GM12872 (cell line): ENCODE results near the gene GJD4.

Experiments
- TF ChIP-seq, protein P1 (sequence below): IDR thresholded peaks from 3 replicates; pipeline ENCODE4 v1.5.1; 2011; ENCODE audit warnings: low read depth, mild to moderate bottlenecking, low read length, moderate library complexity; ENCODE audit not compliant: insufficient read depth

Gene GJD4

DNA sequence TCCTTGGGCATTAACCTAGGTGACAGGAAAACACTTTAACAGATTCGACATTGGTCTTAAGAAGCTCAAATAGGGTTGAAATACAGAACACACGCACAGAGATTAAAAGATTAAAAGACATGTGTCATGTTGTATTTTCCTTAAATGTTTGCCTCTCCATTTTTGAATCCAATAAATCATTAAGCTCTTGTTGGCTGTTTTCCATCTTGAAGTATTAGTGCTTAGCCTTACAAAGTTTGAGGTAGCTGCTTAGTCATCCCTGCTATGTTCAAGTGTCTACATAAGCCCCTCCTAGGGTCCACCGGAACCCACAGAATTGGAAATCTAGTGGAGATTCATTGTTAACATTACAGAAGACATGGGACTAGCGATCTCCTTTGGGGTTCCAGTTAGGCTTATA lies 12.7 kb upstream of the GJD4 start:
- TF ChIP-seq, protein P1, sequence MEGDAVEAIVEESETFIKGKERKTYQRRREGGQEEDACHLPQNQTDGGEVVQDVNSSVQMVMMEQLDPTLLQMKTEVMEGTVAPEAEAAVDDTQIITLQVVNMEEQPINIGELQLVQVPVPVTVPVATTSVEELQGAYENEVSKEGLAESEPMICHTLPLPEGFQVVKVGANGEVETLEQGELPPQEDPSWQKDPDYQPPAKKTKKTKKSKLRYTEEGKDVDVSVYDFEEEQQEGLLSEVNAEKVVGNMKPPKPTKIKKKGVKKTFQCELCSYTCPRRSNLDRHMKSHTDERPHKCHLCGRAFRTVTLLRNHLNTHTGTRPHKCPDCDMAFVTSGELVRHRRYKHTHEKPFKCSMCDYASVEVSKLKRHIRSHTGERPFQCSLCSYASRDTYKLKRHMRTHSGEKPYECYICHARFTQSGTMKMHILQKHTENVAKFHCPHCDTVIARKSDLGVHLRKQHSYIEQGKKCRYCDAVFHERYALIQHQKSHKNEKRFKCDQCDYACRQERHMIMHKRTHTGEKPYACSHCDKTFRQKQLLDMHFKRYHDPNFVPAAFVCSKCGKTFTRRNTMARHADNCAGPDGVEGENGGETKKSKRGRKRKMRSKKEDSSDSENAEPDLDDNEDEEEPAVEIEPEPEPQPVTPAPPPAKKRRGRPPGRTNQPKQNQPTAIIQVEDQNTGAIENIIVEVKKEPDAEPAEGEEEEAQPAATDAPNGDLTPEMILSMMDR, result no peak

DNA sequence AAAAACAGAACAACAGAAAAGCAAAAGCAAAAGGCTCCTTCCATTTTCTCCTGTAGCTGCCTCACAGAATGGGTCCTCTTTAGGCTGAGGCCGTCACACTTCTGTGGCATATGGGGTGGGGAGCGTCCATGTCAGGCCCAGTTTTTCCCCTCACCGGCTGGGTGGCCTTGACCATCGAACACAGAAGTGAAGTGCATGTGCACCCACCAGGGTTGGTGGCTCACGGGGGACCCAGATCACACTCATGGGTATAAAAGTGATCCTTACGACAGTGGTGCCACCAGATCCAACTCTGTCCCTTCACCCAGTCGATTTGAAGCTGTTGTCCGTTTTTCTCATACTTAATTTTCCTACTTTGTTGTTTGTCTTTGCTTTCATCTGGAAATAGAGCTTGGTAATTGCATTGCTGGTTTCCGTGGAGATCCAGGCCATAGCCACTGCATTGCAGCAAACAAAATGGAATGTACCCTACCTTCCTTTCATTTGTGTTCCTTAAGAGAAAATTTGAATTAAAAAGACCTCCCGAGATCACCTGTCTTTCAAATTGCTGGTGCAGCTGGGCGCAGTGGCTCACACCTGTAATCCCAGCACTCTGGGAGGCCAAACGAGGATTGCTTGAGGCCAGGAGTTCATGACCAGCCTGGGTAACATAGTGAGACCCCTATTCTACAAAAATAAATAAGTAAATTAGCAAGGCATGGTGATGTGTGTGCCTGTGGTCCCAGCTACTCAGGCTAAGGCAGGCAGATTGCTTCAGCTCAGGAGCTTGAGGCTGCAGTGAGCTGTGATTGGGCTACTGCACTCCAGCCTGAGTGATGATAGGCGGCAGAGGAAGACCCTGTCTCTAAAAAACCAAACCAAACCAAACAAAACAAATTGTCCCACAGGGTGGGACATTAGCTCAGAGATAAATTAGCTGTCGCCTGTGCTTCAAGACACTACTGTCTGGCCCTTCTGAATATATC lies 10.7 kb upstream of the GJD4 start:
- TF ChIP-seq, protein P1, result no peak

DNA sequence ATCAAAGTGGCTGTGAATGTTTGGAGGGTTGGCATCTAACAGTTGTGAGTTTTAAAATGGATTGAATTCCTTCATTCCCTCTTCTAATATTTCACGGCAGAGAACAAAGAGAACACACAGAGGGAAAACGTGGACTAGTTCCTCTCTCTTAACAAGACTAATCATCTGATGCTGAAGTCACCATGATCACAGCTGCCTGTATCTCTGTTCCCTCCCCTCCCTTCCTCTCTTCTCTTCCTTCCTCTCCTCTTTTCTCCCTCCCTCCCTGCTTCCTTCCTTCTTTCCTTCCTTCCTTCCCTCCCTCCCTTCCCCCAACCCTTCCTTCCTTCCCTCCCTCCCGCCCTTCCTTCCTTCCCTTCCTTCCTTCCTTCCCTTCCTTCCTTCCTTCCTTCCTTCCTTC lies 10.0 kb upstream of the GJD4 start:
- TF ChIP-seq, protein P1, result no peak

DNA sequence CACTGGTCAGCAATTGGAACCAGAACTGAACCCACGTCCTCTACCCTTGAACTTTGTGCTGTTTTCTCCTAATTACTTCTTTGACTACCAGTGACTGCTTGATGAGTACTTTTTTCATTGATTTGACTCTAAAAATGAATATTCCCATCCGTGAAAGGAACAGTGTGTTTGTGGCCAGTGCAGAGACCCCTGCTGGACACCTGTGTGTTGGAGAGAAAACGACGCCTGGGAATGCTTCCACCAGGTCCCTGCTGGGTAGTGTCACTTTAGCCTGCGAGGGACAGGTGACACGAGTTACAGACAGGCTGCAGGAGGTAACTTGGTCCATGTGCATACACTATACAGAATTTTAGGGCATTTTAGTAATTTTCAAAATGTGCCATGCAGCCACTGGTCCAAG lies 6.8 kb upstream of the GJD4 start:
- TF ChIP-seq, protein P1, result peak; percentile 16; the same call in 1 of the 3 replicates

DNA sequence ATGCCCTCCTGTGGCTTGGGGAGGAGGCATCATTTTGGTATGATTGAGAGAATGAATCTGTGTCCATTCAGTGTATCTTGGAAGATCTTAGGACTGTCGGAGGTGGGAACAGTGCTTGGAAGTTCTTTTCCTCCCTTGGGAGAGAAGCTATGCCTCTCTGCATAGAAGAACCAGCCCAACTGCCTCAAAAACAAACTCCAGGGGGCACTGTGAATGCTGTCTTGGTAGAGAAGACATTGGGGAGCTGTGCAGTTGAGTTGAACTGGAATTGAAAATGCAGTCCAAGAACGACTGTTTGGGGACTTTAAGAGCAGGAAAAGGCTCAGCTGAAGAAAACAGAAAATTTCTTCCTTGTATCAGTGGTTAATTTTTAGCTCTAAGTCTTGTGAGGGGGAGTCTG lies 4.9 kb upstream of the GJD4 start:
- TF ChIP-seq, protein P1, result 0 out of 3 replicates have a peak, but pooled peaks have one; percentile 16

DNA sequence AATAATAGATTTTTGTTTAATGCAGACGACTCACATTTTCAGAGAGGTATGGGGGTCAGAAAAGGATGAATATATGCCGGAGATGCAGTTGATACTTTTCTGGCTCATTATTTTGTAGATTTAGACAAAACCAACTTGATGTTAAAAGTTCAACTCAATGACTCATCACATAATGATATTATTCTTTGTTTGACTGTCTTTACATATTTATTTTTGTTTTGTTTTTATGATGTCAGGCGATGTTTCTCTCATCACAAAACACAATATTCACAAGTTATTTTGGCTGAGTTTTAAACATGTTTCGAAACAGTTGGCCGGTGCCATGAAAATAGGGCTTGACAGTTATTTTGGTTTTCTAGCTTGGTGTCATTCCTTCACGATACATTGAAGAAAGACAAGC lies 1.3 kb downstream of the GJD4 start:
- TF ChIP-seq, protein P1, result no peak

DNA sequence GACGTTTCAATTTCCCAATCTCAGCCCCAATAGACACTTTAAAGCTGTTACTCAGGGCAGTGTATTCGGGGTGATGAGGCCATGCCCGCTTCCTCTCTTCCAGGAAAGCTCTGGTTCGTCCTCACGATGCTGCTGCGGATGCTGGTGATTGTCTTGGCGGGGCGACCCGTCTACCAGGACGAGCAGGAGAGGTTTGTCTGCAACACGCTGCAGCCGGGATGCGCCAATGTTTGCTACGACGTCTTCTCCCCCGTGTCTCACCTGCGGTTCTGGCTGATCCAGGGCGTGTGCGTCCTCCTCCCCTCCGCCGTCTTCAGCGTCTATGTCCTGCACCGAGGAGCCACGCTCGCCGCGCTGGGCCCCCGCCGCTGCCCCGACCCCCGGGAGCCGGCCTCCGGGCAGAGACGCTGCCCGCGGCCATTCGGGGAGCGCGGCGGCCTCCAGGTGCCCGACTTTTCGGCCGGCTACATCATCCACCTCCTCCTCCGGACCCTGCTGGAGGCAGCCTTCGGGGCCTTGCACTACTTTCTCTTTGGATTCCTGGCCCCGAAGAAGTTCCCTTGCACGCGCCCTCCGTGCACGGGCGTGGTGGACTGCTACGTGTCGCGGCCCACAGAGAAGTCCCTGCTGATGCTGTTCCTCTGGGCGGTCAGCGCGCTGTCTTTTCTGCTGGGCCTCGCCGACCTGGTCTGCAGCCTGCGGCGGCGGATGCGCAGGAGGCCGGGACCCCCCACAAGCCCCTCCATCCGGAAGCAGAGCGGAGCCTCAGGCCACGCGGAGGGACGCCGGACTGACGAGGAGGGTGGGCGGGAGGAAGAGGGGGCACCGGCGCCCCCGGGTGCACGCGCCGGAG lies 2.6 kb downstream of the GJD4 start:
- TF ChIP-seq, protein P1, result no peak
